ELR (cell line): ENCODE results near the gene MACROD2.
"Not testable (repeated sequence)": the region's sequence is repeated elsewhere in the genome, so short reads cannot be mapped to it uniquely, and the experiment has no call there.

ENCODE experiments used
- DNase-seq: peaks from one replicate; pipeline ENCODE4 v3.0.0-alpha.2; 2015; ENCODE audit warnings: low read depth

Gene MACROD2

DNA sequence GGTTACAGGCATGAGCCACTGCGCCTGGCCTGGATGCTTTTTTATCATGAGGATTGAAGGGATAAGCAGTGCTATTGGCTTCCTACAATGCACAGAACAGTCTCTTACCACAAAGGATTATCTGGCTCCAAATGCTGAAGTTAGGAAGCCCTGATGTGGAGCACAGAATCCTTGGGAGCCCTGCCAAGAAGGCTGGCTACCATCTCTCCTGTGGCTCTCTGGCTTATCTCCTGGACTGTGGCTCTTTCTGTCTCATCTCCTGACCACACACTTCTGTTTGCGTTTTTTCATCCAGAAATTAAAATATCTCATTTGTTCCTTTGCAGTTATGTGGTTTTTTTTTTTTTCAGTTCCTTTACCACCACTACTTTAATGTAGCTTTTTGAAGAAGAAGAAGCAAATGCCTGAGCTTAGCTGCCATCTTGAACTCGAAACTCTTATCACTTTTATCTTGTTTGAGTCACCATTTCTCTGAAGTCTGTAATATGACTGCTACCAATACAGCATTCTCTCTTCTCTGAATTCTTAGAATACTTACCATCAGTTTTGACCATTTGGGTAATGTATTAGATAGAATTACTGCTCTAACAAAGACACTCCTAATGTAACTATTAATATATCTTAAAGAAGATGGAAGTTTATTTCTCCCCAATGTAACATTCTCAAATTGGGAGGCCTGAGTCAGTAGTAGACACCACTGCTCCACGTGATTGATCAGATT lies 1533.2 kb downstream of the MACROD2 start:
- DNase-seq: no peak

DNA sequence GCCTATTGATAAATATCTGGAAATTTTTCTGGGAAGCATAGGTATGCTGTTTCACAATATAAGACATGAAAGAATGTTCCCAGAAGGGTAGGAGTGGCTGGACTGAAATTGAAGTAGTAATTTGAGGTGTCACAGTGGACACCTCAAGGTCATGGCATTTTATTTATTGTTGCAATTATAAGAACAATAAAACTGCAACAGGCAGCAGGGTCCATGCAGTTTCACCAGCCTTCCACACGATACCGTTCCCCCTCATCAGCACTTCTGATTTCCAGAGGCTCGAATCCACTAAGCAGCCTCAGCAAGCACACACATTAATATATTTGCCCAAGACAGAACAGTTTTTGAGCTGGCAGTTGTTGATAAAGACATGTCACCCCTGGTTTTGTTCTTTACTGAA lies 1540.5 kb downstream of the MACROD2 start:
- no peak for DNase-seq

DNA sequence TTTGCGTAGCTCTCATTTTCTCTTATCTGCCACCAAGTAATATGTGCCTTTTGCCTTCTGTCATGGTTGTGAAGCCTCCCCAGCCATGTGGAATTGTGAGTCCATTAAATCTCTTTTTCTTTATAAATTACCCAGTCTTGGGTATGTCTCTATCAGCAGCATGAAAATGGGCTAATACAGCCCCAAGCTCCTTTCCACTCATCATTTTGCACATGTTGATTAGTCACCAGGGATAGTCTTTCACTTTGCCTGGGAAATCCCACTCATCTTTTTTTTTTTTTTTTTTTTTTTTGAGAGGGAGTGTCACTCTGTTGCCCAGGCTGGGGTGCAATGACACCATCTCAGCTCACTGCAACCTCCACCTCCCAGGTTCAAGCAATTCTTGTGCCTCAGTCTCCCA lies 1541.9 kb downstream of the MACROD2 start:
- not testable (repeated sequence) for DNase-seq

DNA sequence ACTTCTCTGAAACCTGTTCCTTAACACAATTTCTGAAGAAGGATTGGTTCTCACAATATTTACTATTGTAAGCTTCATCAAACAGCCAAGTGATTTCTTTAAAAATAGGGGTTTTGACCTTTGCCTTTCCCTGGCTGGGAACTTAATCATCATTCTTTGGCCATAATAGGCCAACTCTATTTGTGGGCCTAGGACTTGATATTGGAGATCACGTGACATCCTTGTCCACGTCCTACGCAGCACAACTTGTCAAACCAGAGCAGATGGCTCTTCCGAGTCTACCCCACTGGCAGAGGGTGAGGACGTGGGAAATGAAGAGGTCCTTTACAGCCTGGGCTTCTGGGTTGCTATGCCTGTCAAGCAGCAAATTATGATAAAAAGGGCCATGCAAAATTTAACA lies 1547.3 kb downstream of the MACROD2 start:
- DNase-seq: no peak

DNA sequence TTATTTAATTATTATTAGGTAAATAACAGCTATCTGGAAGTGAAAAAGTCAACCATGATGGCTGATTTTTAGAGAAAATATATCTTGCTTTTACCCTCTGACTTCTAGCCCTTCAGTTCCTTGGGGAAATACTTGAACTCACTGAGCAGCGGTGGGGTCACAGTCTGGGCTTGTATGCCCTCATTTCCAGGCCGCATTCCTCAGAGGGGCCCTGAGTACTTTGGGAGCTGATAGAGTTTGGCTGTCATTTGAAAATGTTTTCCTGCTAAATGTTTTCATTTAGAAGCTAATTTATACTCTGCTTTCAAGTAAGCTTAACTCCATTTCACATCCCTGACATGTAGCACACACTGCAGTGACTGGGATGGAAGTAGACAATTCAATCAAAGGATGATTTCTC lies 1549.4 kb downstream of the MACROD2 start:
- no peak for DNase-seq

DNA sequence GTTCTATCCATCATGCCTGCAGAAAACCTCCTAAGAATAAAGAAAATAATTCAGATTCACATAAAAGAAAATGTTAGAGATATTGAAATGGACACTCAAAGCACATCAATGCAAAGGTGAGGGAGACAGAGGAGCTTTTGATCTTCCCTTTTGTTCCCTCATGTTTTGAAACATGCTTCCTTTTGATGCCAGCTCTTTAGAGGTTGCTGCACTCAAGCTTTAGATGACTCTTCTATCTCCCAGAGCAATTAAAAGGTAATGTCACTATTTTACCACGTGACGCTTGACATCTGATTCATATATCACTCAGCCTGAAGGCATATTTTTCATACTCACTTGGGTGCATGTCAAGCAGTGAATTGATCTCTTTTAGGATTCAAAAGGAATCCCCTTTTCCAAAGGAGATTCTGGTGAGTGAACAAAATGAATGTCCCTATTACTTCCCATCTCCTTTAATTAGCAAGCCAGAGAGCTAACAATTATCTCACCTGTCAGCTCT lies 1551.3 kb downstream of the MACROD2 start:
- no peak for DNase-seq

DNA sequence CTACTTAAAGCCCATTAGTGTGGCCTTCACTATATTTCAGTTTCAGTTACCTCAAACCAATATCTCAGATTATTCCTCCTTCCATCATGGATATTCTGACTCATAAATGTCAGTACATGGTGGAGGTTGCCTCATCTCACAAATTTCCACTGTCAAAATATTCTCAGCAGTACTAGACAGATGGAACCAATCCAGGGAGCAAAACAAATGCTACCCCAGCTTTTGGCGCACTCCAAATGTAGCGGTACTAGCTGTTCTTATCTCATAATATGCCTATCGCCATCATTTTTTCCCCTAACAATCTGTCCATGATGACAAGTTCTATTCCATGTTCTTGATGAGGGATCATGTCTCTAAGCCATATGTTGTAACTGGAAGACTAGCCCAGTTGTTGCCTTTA lies 1551.8 kb downstream of the MACROD2 start:
- no peak for DNase-seq

DNA sequence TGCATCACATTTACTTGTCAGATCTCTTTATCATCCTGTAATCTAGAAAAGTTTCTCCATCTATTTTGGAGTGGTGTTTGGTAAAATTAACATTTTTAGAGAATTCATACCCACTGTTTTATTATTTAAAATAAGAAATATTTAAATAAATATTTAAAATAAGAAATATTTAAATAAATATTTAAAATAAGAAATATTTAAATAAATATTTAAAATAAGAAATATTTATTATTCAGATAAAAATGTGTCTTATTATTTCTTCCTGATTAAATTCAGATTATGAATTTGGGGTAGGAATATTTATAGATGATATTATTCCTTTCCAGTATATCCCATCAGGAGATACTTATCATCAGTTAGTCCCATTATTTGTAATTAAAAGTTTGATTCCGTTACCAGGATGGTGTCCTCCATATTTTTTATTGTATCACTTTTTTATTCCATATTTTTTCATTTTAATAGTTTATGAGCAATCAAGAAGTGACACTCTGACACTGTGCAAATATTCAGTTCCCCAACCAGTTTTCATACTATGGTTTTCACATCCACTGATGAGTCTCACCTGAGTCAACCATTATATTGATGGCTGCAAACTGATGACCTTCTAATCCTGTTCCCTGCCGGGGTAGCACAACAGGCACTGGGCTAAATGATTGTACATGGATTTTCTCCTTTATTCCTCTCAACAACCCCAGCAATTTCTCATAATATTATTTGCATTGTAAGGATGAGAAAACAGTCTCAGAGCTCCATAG lies 1555.0 kb downstream of the MACROD2 start:
- no peak for DNase-seq

DNA sequence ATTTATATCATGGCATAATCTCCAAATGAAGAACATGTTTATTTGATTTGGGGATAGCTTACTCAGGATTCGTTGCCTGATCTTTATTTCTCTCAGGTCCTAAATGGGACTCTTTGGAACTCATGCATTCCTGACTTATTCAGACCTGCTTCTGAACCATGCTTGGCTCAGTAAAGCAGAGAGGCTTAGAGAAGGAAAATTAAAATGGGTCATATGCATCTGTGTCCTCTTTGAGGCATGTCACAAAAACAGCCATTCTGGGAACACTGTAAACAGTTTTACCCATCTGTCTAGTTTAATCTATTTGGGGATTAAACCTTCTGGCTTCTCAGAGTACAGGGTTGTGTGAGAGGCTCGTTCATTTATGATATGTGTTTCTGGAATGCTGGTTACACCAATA lies 1560.6 kb downstream of the MACROD2 start:
- no peak for DNase-seq

DNA sequence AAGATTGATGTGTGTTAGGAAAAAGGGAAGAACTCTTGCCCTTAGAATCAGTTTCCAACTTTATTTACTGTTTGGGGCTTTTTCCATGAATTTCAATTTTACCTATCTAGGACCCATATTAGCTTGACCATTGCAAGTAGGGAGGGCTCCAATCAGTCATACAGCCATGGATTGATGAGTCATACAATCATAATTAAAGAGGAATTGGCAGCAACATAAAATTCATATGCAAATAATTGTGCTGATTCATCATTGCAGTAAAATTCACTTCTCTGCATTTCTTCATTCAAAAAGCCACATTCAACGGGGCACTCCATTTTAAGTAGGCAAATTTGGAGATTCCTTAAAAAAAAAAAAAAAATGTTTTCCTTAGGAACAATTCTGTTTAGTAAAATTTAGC lies 1561.6 kb downstream of the MACROD2 start:
- DNase-seq: no peak

DNA sequence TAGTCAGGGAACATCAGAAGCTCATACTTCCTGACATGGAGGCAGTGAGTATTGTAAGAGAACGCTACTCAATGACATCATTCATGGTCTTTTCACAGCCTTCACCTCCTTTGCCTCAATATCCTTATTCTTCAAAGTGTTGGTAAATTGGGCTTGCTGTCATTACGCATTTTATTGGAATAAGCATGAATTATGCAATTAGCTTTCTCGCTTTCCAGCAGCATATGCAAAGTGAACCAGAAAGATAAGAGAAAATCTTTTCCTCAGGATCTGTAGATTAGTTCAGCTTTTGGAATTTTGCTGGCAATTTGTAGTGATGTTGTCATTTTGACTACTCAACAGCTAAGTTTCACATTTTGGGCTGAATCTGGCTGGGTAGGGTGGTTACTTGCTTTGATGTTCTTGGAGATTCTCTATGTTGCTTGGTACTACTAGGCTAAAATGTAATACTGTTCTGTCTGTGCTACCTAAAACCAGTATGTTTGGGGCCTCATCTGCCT lies 1565.8 kb downstream of the MACROD2 start:
- no peak for DNase-seq

DNA sequence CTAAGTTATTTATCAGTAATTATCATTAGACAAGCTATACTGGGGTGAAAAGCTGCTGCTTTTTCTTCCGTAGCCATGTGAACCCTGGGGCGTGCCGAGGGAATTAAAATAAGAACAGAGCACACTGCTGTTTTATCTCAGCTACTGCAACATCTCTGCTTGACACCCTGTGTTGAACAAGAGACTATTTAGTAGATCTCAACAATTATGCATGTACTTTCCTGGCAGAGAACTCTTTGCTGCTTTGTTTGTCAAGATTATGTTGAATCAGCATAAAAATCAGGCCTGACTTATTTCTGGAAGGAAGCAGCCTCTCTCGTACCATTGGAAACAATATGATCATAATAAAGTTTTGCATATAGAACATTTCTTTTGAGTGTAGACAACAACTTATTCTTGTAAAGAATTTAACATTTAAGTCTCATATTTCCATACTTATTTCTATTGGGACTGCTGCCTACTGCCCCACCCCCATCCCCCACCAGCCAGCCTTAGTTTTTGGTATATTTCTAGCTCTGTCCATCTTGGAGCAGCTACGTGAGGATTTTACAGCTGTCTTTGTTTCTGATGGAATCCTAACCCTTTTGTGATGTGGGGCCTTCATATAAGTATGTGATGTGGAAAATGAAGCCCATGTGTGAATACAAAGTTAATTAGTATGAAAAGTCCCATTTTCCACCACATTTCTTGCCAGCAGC lies 1566.5 kb downstream of the MACROD2 start:
- no peak for DNase-seq

DNA sequence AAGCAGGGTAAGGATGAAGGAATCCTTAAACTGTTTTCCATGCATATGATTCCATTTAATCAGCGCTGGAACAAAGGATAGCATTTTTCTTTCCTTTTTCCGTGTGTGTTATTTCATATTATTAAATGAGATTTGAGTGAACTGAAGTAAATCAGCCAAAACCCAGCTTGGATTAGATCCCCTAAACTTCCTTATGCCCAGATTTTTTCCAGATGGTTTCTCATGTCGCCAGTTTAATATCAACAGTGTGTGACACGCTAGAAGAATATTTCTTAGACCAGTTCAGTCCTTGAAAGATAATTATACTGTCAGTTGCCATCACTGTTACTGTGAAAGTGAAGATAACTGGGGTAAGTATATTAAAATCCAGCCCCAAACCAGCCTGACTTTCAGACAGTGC lies 1568.5 kb downstream of the MACROD2 start:
- no peak for DNase-seq

DNA sequence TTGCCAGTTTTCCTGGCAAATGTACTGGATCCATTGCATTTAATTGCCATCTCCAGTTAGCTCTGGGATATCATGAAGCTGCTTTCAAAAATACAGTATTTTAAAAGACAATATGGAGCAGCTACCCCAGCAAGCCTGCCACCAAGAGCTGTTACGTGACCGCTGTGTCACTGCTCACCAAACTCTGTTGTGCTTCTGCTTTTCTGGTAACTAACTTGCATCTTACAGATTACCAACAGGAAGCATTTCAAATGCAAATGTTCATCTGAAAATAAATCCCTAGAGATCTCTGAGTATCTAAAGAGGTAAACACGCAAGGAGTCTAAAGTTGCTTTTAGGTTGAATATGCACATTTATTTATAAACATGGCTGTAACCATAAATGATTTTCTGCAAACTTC lies 1569.7 kb downstream of the MACROD2 start:
- DNase-seq: no peak

DNA sequence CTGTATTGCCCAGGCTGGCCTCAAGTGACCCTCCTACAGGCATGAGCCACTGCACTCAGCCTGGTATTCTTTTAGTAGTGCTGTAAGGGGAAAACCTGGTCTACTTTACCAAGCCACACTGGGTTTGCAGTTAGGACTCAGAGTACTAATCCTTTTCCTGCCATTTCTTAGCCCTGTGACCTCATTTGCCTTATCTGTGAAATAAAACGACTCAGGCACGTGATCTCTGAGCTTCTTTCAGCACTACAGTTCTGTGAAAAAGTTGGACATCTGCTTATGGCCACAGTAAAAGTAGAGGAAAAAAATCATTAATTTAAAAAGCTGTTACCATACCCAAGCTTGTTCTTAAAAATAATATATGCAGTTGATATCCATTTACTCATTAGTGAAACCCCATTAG lies 1570.5 kb downstream of the MACROD2 start:
- DNase-seq: no peak

DNA sequence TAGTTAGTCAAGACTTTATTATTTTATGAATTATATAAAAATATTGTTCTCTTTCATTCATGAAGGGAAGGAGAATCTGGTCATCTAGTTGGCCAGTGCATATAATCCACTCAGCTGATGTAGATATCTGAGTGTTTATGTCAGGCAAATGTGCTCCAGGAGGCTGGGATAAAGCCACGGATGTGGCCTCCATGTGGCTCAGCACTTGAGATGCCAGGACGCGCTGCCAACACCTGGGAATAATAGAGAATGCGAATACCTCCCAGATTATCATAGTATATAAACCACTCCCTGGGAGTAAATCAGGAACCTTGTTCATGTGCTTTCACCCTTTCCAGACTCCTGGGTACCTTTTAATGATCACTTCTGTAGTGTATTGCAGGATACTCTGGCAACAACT lies 1571.9 kb downstream of the MACROD2 start:
- no peak for DNase-seq

DNA sequence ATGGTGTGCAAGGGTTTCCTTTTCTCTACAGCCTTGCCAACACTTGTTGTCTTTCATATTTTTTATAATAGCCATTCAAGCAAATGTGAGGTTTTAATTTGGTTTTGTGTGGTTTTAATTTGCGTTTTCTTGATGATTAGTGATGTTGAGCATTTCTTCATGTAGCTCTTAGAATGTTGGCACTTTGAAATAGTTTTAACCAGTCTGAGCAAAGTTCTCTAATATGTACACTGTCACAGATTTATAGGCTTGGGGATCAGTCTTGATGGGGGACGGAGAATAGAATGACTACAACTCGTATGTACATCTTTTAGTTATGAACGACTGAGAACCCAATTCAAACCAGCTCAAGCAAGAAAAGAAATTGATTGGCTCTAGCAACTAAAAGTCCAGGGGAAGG lies 1574.8 kb downstream of the MACROD2 start:
- no peak for DNase-seq

DNA sequence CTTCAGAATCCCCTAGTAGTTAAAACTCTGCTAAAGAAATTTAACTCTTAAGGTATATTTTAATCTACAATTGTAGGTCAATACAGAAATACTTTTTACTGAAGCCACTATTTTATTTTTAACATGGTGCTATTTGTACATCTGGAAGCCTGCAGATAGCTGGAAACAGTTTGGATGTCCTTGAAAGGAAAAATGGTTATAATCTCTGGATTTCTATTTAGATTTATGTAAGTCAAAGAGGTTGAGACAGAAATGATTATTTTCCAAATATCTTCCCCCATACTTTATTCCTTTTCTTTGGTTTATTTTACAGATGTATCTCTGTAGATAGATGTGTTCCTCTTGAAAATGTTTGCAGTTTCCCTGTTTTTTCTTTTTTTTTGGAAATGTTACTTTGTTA lies 1575.7 kb downstream of the MACROD2 start:
- no peak for DNase-seq

DNA sequence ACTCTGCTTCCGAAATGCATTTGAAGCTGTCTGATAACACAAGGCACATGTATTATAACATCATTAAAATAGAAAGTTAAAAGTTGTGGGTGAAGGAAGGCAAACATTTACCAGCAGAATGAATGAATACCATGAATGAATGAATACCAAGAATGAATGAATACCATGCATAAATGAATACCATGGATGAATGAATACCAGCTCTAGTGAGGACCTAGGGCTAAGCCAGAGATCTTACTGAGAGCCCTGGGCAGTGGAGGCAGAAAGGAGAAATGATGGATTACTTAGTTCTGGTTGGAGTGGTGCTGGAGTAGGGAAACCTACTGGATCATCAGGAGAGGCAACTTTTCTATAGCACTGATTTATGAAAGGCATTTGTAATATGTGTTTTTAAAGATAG lies 1579.9 kb downstream of the MACROD2 start:
- no peak for DNase-seq

DNA sequence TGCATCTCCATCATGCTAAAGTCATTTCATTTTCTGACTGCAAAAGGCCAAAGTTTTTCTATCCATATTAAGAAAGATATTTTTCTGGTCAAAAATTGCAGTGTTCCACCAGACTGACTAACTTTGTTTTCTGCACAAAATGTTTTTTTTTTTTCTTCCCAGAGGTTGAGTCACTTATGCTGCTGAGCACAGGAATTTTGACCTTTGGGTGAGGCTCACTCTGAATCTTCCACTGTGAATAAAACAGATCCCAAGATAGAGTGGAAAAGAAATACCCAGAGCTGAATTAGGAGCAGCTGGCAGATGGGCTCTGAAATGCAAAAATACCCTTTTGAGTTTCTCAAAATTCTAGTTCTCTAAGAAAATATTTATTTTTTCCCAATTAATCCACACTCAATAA lies 1581.1 kb downstream of the MACROD2 start:
- DNase-seq: no peak

DNA sequence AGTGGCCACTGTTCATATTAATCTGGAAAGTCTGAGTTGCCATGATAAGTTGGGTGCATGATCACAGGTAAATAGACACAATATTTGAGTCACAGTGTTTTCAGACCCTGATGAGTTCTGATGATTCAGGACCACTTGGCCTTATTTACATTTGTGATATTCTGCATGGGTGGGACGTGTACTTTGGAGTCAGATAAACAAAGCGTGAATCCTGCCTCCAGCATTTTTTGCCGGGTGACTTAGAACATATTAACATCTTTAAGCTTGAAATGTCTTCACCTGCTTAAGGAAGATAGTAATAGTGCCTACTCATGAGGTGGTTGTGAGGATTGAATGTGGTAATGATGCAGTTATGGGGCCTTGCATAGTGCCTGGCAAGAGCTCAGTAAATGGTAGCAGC lies 1582.8 kb downstream of the MACROD2 start:
- no peak for DNase-seq

DNA sequence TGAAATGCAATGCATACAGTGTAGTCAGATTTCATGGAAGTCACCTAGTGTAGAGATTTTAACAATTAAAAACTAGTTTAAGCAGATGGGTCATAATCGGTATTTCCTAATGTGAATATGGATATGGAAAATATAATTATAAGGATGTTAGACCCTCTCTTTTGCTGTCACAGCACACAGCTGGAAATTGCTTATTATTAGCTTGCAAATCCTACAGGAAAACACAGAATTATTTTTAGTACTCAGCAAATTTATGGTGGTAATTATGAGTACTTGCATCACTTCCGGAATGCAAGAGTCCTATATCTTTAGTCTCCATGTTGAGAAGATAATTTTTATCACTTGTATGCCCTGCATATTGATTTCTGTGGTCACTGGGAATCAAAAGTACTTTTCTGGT lies 1584.4 kb downstream of the MACROD2 start:
- no peak for DNase-seq
